Left renal cortex interstitium (tissue), 4 donors: Measurements from ENCODE around the gene PHOX2A. TPM values are rescaled to one million over a fixed set of nuclear protein-coding genes. Genes with fewer than 3 reads are reported as not detected.

Experiments used
- DNase-seq, 4 donors: peaks; one replicate each; pipeline ENCODE4 v3.0.0-alpha.2; 2013; ENCODE audit warnings: low read depth in 4 of 4, low spot score in 2 of 4, missing footprints in 1 of 4
- polyA plus RNA-seq, 4 donors: library from polyadenylated mRNA; unstranded; fragments of 120-200 nt; gene quantifications; one replicate each; pipeline ENCODE4 v1.2.1, GENCODE V29; 2013; ENCODE audit not compliant: insufficient read length in 4 of 4

The PHOX2A gene
- polyA plus RNA-seq, 4 donors, result not detected

DNA sequence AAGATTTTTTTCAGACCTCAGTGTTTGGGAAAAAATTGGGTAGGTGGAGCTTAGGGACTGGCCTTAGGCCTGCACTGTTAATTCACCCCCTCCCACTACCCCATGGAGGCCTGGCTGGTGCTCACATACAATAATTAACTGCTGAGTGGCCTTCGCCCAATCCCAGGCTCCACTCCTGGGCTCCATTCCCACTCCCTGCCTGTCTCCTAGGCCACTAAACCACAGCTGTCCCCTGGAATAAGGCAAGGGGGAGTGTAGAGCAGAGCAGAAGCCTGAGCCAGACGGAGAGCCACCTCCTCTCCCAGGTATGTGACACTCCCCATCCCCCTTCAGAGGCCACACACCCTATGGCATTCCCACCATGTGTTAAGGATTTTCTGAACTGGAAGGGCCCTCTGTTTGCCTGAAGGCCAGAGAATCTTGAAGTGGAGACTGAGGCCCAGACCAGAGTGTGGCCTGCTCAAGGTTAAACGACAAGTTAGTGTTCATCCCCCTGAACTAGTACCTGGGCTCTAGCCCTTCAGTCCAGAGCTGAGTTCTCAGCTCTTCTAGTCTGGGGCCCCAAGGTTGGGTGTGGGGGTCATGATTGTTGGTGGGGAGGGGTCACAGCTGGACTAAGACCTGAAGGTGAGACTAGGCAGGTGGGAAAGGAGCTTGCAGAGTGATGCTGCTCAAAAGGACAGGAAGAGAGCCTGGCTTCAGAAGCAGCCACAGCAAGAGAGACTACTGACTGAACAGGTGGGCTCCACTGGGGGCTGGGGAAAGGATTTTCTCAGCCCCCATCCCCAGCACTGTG lies 54.3 kb downstream of the PHOX2A start:
- DNase-seq, result peak in 3 of 4 donors; percentile 13 to 40 (median 21)

Other genes with a start within 250 kb of the PHOX2A start
- 10 to 100 TPM in 2 of 4 donors, 1 to 10 TPM in 2; 5.1 to 15.3 (median 10.5) TPM for gene IL18BP, start 245.3 kb downstream of the PHOX2A start, polyA plus RNA-seq
- gene NUMA1, start 163.6 kb downstream of the PHOX2A start, polyA plus RNA-seq, result 100 to 1,000 TPM; 232 to 355 (median 282) TPM
- 10 to 100 TPM; 20.1 to 37.3 (median 26.5) TPM for gene LRRC51, start 163.3 kb downstream of the PHOX2A start, polyA plus RNA-seq
- gene LAMTOR1, start 140.9 kb downstream of the PHOX2A start, polyA plus RNA-seq, result 100 to 1,000 TPM; 112 to 127 (median 119) TPM
- gene TOMT, start 138.3 kb downstream of the PHOX2A start, polyA plus RNA-seq, result not detected
- 10 to 100 TPM; 47.2 to 57.8 (median 50.2) TPM for gene ANAPC15, start 131.5 kb downstream of the PHOX2A start, polyA plus RNA-seq
- 1 to 10 TPM; 1.7 to 3.4 (median 2.6) TPM for gene FOLR3, start 108.5 kb downstream of the PHOX2A start, polyA plus RNA-seq
- 10 to 100 TPM; 49.6 to 53.3 (median 51.3) TPM for gene FOLR1, start 52.0 kb downstream of the PHOX2A start, polyA plus RNA-seq
- 10 to 100 TPM in 3 of 4 donors, 1 to 10 TPM in 1; 8.3 to 13.0 (median 11.0) TPM for gene FOLR2, start 27.4 kb downstream of the PHOX2A start, polyA plus RNA-seq
- gene INPPL1, start 19.4 kb downstream of the PHOX2A start, polyA plus RNA-seq, result 100 to 1,000 TPM; 123 to 218 (median 160) TPM
- 10 to 100 TPM; 11.3 to 15.8 (median 13.5) TPM for gene CLPB, start 190.4 kb upstream of the PHOX2A start, polyA plus RNA-seq